ENCODE data around the gene UBE2V1.

DNA sequence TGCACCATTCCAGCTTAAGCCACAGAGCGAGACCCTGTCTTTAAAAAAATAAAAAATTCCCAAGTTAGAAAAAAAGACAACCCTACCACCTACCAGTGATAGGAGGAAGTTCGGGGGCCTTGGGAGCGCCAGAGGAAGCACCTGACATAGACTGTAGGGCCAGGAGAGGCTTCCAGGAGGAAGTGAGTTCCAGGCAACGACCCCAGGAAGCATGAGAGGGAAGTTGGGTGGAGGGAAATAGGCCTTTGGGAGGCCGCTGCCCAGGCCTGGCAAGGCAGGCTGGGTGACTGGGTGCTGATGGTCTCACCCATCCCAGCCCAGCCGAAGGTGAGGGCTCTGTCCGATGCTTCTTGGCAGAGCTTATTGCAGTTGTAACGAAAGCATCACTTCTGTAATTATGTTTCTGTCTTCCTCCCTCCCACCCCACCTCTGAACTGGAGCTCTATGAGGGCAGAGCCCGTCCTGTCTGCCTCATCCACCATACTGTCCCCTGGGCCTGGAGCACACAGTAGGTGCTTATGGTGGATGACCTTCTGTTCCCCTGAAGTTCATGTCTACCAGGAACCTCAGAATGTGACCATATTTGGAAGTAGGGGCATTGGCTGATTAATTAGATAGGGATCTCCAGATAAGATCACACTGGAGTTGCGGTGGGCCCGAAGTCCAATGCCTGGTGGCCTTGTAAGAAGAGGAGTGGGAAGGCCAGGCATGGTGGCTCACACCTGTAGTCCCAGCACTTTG, 54.1 kb downstream of the UBE2V1 start:
- TF ChIP-seq EZH2 (optimal IDR thresholded peaks at IDR 0.05; ENCODE audit: low read depth, low read length) (no peak), EZH2phosphoT487 (IDR thresholded peaks at IDR 0.05; ENCODE audit: low read length) (no peak)
- TF ChIP-seq, protein P1, sequence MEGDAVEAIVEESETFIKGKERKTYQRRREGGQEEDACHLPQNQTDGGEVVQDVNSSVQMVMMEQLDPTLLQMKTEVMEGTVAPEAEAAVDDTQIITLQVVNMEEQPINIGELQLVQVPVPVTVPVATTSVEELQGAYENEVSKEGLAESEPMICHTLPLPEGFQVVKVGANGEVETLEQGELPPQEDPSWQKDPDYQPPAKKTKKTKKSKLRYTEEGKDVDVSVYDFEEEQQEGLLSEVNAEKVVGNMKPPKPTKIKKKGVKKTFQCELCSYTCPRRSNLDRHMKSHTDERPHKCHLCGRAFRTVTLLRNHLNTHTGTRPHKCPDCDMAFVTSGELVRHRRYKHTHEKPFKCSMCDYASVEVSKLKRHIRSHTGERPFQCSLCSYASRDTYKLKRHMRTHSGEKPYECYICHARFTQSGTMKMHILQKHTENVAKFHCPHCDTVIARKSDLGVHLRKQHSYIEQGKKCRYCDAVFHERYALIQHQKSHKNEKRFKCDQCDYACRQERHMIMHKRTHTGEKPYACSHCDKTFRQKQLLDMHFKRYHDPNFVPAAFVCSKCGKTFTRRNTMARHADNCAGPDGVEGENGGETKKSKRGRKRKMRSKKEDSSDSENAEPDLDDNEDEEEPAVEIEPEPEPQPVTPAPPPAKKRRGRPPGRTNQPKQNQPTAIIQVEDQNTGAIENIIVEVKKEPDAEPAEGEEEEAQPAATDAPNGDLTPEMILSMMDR (IDR thresholded peaks at IDR 0.05; ENCODE audit: low read length): no peak
